GM10248 (cell line): Measurements from ENCODE around the gene PDE4B.

Source experiments
- CTCF ChIA-PET: fragments of 300-600 bp; sonication (Branson Sonifier 250); formaldehyde crosslinking; extraction: SDS; loops from one replicate; lab custom pipeline; 2021; ENCODE audit warnings: antibody characterized with exemption; lab: Yijun Ruan, JAX
- POLR2A ChIA-PET: fragments of 350-650 bp; sonication (Branson Sonifier 250); formaldehyde crosslinking; extraction: SDS; loops from one replicate; lab custom pipeline; 2020; ENCODE audit warnings: antibody characterized with exemption; lab: Yijun Ruan, JAX
- DNase-seq: peaks from one replicate; pipeline ENCODE4 v3.0.0; 2012; ENCODE audit errors: extremely low spot score
- CTCF ChIP-seq: IDR thresholded peaks from 2 replicates; pipeline ENCODE4 v1.5.1; 2012; ENCODE audit warnings: mild to moderate bottlenecking, low read depth; ENCODE audit errors: extremely low read depth, missing control alignments, control extremely low read depth

Gene PDE4B

GRCh38 chr1:66327588-66327987, 534.9 kb downstream of the PDE4B start:
- no peak for TF ChIP-seq CTCF
- DNase-seq: no peak
- POLR2A ChIA-PET: no interaction called here
- CTCF ChIA-PET: interaction anchor here (2.0 to 3.0 kb wide), 2 partner anchors 25 to 45 kb away, joined by 5 to 12 read pairs; no protein-coding TSS in a partner anchor

- no peak for DNase-seq
- ChIA-PET CTCF (interaction anchor here (1.0 to 1.1 kb wide), 2 partner anchors 10 to 51 kb away, joined by 3 read pairs; no protein-coding TSS in a partner anchor), POLR2A (no interaction called here)
- TF ChIP-seq CTCF: no peak
Measured at GRCh38 chr1:66328896-66329295, 536.2 kb downstream of the PDE4B start.

GRCh38 chr1:66330722-66331141, 538.0 kb downstream of the PDE4B start:
- ChIA-PET POLR2A (no interaction called here), CTCF (interaction anchor here (1.0 to 7.4 kb wide), 5 partner anchors 10 to 105 kb away, joined by 3 to 62 read pairs (median 6); no protein-coding TSS in a partner anchor)
- no peak for TF ChIP-seq CTCF
- DNase-seq: no peak

- ChIA-PET POLR2A (no interaction called here), CTCF (interaction anchor here (0.7 to 7.4 kb wide), 20 partner anchors 11 to 118 kb away, joined by 3 to 62 read pairs (median 4); no protein-coding TSS in a partner anchor)
- no peak for TF ChIP-seq CTCF
- DNase-seq: no peak
Measured at GRCh38 chr1:66331658-66332547, 539.2 kb downstream of the PDE4B start.

GRCh38 chr1:66332548-66332901, 539.8 kb downstream of the PDE4B start:
- CTCF ChIA-PET: interaction anchor here (0.7 to 7.4 kb wide), 18 partner anchors 12 to 117 kb away, joined by 3 to 62 read pairs (median 4); no protein-coding TSS in a partner anchor
- no peak for DNase-seq
- TF ChIP-seq CTCF: no peak
- POLR2A ChIA-PET: no interaction called here

GRCh38 chr1:66333466-66334199, 540.9 kb downstream of the PDE4B start:
- no peak for TF ChIP-seq CTCF
- CTCF ChIA-PET: interaction anchor here (1.1 to 7.4 kb wide), 4 partner anchors 11 to 111 kb away, joined by 4 to 62 read pairs (median 10); no protein-coding TSS in a partner anchor
- DNase-seq: no peak
- POLR2A ChIA-PET: no interaction called here
